ENCODE measurements around the gene ATG2B. TPM values are rescaled to one million over a fixed set of nuclear protein-coding genes. Genes with fewer than 3 reads are reported as not detected.

The ATG2B gene
- total RNA-seq, 2 donors from 2014 or later: 13.6 to 20.8 TPM

- no peak for TF ChIP-seq CTCF (IDR thresholded peaks at IDR 0.05)
- H3K36me3 ChIP-seq: no peaks in the 10 kb centered on the region
- peak overlapping the region; percentile 24 for H3K27ac ChIP-seq
- H3K9me3 ChIP-seq: no peaks in the 10 kb centered on the region
- intact Hi-C loops (cut with DNase I): no loop called here
- no peaks in the 10 kb centered on the region for H3K27me3 ChIP-seq
- no peak overlapping the region for H3K9ac ChIP-seq (ENCODE audit: low read depth in 2 of 2, low read length in 2 of 2)
- no peaks in the 10 kb centered on the region for H3K4me1 ChIP-seq
- peak; percentile 43 for DNase-seq
- no peak overlapping the region for H3K4me3 ChIP-seq
These were observed 94.4 kb downstream of the ATG2B start for GRCh38 chr14:96268431-96269358.

DNA sequence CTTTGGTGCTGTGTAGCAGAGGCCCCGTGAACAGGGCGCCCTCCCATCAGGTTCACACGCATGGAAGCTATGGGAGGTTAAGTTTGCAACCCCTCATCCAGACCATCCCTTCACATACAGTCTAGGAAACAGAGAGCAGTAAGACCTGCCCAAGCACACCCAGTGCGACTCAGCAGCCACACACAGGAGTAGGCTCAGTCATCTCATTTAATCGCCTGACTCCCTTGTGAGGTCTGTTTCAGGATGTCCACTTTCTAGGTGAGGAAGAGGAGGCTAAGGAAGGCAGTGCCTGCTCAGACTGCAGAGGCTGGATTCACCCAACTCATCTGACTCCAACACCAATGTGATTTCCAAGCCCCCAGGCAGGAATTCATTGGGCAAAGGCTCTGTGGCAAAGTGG is 95.2 kb downstream of the ATG2B start:
- H3K9ac ChIP-seq (ENCODE audit: low read depth in 2 of 2, low read length in 2 of 2): no peak overlapping the region
- no peaks in the 10 kb centered on the region for H3K4me1 ChIP-seq
- no peak for DNase-seq
- no peak overlapping the region for H3K4me3 ChIP-seq
- H3K27me3 ChIP-seq: no peaks in the 10 kb centered on the region
- intact Hi-C loops (cut with DNase I): no loop called here
- H3K9me3 ChIP-seq: no peaks in the 10 kb centered on the region
- H3K36me3 ChIP-seq: no peaks in the 10 kb centered on the region
- H3K27ac ChIP-seq: no peak overlapping the region
- TF ChIP-seq CTCF (IDR thresholded peaks at IDR 0.05): no peak

- Histone ChIP-seq H3K4me1 (no peaks in the 10 kb centered on the region), H3K9ac (ENCODE audit: low read depth in 2 of 2, low read length in 2 of 2) (no peak overlapping the region), H3K36me3 (no peaks in the 10 kb centered on the region), H3K4me3 (no peak overlapping the region), H3K27ac (no peak overlapping the region), H3K9me3 (no peaks in the 10 kb centered on the region), H3K27me3 (no peaks in the 10 kb centered on the region)
- no peak for DNase-seq
- TF ChIP-seq CTCF (IDR thresholded peaks at IDR 0.05): no peak
- intact Hi-C loops (cut with DNase I): no loop called here
These were observed 95.8 kb downstream of the ATG2B start for GRCh38 chr14:96267336-96267735.

DNA sequence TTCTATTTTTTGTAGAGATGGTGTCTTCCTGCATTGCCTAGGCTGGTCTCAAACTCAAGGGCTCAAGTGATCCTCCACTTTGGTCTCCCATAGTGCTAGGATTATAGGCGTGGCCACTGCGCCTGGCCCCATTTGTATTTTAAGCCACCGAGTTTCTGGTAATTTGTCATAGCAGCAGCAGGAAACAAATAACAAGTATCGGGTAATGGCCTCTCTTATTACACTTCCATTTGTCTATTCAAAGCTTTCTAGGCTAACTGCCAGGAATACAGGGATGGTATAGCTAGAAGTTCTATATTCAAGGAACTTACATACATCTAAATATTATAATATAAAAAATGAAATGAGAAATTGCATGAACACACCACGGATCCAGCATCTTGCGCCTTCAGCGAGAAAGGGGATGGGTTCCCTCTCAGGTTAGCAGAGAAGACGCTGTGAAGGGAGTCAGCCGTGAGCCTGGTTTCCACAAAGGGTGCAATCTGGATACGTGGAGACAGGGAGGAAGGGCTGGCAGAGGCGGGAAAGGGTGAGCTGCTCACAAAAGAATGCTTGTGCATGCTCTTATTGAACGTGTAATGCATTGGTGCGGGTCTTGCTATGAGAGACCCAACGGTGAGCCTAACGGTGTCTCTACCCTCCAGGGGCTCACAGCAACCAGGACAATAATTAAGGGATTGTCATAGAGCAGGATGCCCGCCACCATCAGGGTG is 97.6 kb downstream of the ATG2B start:
- Histone ChIP-seq H3K9ac (ENCODE audit: low read depth in 2 of 2, low read length in 2 of 2) (no peak overlapping the region), H3K9me3 (no peaks in the 10 kb centered on the region), H3K36me3 (no peaks in the 10 kb centered on the region), H3K4me1 (no peaks in the 10 kb centered on the region), H3K27ac (no peak overlapping the region), H3K27me3 (no peaks in the 10 kb centered on the region), H3K4me3 (no peak overlapping the region)
- intact Hi-C loops (cut with DNase I): no loop called here
- DNase-seq: no peak
- no peak for TF ChIP-seq CTCF (IDR thresholded peaks at IDR 0.05)

DNA sequence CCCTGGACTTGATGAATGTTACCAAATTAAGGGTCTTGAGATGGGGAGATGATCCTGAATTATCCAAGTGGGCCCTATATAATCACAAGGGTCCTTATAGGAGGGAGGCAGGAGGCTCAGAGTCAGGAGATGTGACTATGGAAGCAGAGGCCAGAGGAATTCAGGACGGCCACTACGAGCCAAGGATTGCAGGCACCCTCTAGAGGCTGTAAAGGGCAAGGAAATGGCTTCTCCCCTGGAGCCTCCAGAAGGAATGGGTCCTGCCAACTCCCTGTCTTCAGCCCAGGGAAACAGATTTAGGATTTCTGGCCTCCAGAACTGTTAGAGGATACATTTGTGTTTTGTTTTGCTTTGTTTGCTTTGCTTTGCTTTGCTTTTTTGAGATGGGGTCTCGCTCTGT is 98.3 kb downstream of the ATG2B start:
- DNase-seq: no peak
- H3K4me1 ChIP-seq: no peaks in the 10 kb centered on the region
- TF ChIP-seq CTCF (IDR thresholded peaks at IDR 0.05): peak; percentile 19
- H3K27ac ChIP-seq: no peak overlapping the region
- no peaks in the 10 kb centered on the region for H3K36me3 ChIP-seq
- H3K27me3 ChIP-seq: no peaks in the 10 kb centered on the region
- no peak overlapping the region for H3K9ac ChIP-seq (ENCODE audit: low read depth in 2 of 2, low read length in 2 of 2)
- no peak overlapping the region for H3K4me3 ChIP-seq
- H3K9me3 ChIP-seq: no peaks in the 10 kb centered on the region
- intact Hi-C loops (cut with DNase I): no loop called here

All from colonic mucosa (tissue), 4 donors.